H1 (cell line): Measurements from ENCODE around the gene S1PR3. TPM values are rescaled to one million over a fixed set of nuclear protein-coding genes. Genes with fewer than 3 reads are reported as not detected.

Experiments
- ASH2L ChIP-seq: fragments of 200-600, 300-600 bp; sonication (generic); IDR thresholded peaks from one replicate; pipeline ENCODE4 v1.7.1; 2017; ENCODE audit warnings: low read length
- BCL11A ChIP-seq, 2 experiments: IDR thresholded peaks; one replicate each; pipeline ENCODE4 v1.6.1; 2011; ENCODE audit warnings: low read depth in 2 of 2, low read length in 2 of 2, mild to moderate bottlenecking in 2 of 2
- CHD7 ChIP-seq: fragments of 300-600 bp; sonication (generic); IDR thresholded peaks from 2 replicates; pipeline ENCODE4 v1.7.1; 2012; ENCODE audit warnings: low read length, moderate library complexity, mild to moderate bottlenecking, inconsistent platforms; ENCODE audit not compliant: insufficient replicate concordance
- CTBP2 ChIP-seq: IDR thresholded peaks from 2 replicates; pipeline ENCODE4 v1.7.0; 2011; ENCODE audit warnings: borderline replicate concordance, mild to moderate bottlenecking, moderate library complexity, mixed read lengths, low read length; ENCODE audit not compliant: insufficient read depth, insufficient read length
- JUN ChIP-seq: IDR thresholded peaks from 2 replicates; pipeline ENCODE4 v1.6.1; 2011; ENCODE audit warnings: low read depth, mild to moderate bottlenecking, improper control_type of control experiment, low read length
- KDM4A ChIP-seq: IDR thresholded peaks from one replicate; pipeline ENCODE4 v1.7.1; 2012; ENCODE audit warnings: low read depth, mild to moderate bottlenecking, moderate library complexity, low read length, inconsistent platforms; ENCODE audit not compliant: severe bottlenecking
- SIX5 ChIP-seq: IDR thresholded peaks from 2 replicates; pipeline ENCODE4 v1.6.1; 2011; ENCODE audit warnings: mild to moderate bottlenecking, low read depth, low read length
- polyA plus RNA-seq, 7 experiments: library from polyadenylated mRNA; depleted of rRNA in 3 of 7; stranded (reverse) in 5 of 7; unstranded in 2 of 7; fragments of >200 nt in 5 of 7; fragments of 200-250 nt in 2 of 7; gene quantifications; 1 replicate in 5 of 7; 2 replicates in 1 of 7; 4 replicates in 1 of 7; pipeline versions ENCODE4 v1.2.1 to v1.2.3, GENCODE V29; 2011 to 2013; ENCODE audit warnings: missing spikeins in 2 of 7, mixed read lengths in 2 of 7
- total RNA-seq: library from RNA; stranded (reverse); fragmentation: NEBNext Ultra II Directional; extraction: Animal tissue kit (Norgen Biotek cat#: 25700); gene quantifications from 2 replicates; pipeline ENCODE4 v1.2.1, GENCODE V29; 2021
- TF ChIP-seq, protein P1 (sequence below): IDR thresholded peaks from 2 replicates; pipeline ENCODE4 v1.6.1; 2012; ENCODE audit warnings: low read length, inconsistent platforms

The S1PR3 gene
- total and polyA plus RNA-seq, 2 of the 8 experiments (the other 6 are each of a cell fraction or from before 2014, with no cell fraction given): 3.7 to 6.4 TPM

GRCh38 chr9:88996046-88996920 is 5.0 kb downstream of the S1PR3 start (continued):
- TF ChIP-seq CHD7: no peak
- no peak for TF ChIP-seq SIX5
- no peak for TF ChIP-seq ASH2L
- no peak for TF ChIP-seq CTBP2
- TF ChIP-seq, protein P1, sequence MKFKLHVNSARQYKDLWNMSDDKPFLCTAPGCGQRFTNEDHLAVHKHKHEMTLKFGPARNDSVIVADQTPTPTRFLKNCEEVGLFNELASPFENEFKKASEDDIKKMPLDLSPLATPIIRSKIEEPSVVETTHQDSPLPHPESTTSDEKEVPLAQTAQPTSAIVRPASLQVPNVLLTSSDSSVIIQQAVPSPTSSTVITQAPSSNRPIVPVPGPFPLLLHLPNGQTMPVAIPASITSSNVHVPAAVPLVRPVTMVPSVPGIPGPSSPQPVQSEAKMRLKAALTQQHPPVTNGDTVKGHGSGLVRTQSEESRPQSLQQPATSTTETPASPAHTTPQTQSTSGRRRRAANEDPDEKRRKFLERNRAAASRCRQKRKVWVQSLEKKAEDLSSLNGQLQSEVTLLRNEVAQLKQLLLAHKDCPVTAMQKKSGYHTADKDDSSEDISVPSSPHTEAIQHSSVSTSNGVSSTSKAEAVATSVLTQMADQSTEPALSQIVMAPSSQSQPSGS: no peak
- TF ChIP-seq JUN: no peak
- TF ChIP-seq BCL11A (IDR thresholded peaks at IDR 0.05; ENCODE audit: low read depth in 2 of 2, low read length in 2 of 2): no peak
- TF ChIP-seq KDM4A: no peak
